Right lobe of liver (tissue), 6 donors: ENCODE data around the gene KCNA5. TPM values are rescaled to one million over a fixed set of nuclear protein-coding genes. Genes with fewer than 3 reads are reported as not detected.

Experiments used
- ATAC-seq, 4 donors: fragments of 200-7000 bp; cut with Tn5 transposase; one replicate each; pipeline ENCODE4 v1.9.1; 2020; ENCODE audit warnings: mild to moderate bottlenecking in 4 of 4, moderate library complexity in 4 of 4
- DNase-seq, 3 donors: peaks; one replicate each; pipeline ENCODE4 v3.0.0-alpha.2; 2020
- H3K27ac ChIP-seq, 3 donors: fragments of 200-600 bp; one replicate each; pipeline ENCODE4 v1.8.0; 2022
- H3K27me3 ChIP-seq, 2 donors: fragments of 200-600 bp; one replicate each; pipeline ENCODE4 v1.8.0; 2022
- H3K36me3 ChIP-seq, 4 donors: fragments of 200-600 bp; sonication (generic) in 1 of 4; one replicate each; pipeline versions ENCODE4 v1.5.1 to v1.8.0; 2017 to 2022; ENCODE audit warnings: control low read depth in 1 of 4
- H3K4me1 ChIP-seq, 4 donors: fragments of 200-600 bp; sonication (generic) in 1 of 4; one replicate each; pipeline versions ENCODE4 v1.5.1 to v1.8.0; 2017 to 2022; ENCODE audit warnings: control low read depth in 1 of 4
- H3K4me3 ChIP-seq, 3 donors: fragments of 200-600 bp; one replicate each; pipeline ENCODE4 v1.8.0; 2022
- H3K9me3 ChIP-seq, 4 donors: fragments of 200-600 bp; sonication (generic) in 1 of 4; one replicate each; pipeline versions ENCODE4 v1.5.1 to v1.8.0; 2017 to 2022; ENCODE audit warnings: control low read depth in 1 of 4
- POLR2A ChIP-seq: fragments of 450-650 bp; IDR thresholded peaks from one replicate; pipeline ENCODE4 v1.6.1; 2017; ENCODE audit warnings: antibody characterized with exemption, mild to moderate bottlenecking
- WGBS: methylation state at CpG from one replicate; pipeline ENCODE4 v1.1.6; 2018; ENCODE audit warnings: low coverage, low lambda C conversion rate; ENCODE audit not compliant: insufficient coverage; ENCODE audit errors: missing lambda C conversion rate; 5-methylcytosine and 5-hydroxymethylcytosine counted together
- intact Hi-C, 2 donors: fragments of 100-400 bp; cut with DNase I; formaldehyde crosslinking; loops; one replicate each; pipeline versions ENCODE4 v1.11.2 to v1.14.1; 2022
- total RNA-seq, 6 experiments: library from RNA; depleted of rRNA in 2 of 6; stranded (reverse); fragments of >200 nt in 2 of 6; fragmentation: NEBNext Ultra II Directional in 3 of 6; extraction: Animal tissue kit (Norgen Biotek cat#: 25700) in 3 of 6; gene quantifications; one replicate each; pipeline versions ENCODE4 v1.1.0 to v1.2.4, GENCODE V29; 2016 to 2023
- TF ChIP-seq, protein P1 (sequence below), 4 donors: fragments of 200-600 bp in 3 of 4; fragments of 450-650 bp in 1 of 4; IDR thresholded peaks; one replicate each; pipeline versions ENCODE4 v1.5.1 to v1.8.0; 2016 to 2022; ENCODE audit warnings: antibody characterized with exemption in 4 of 4, mild to moderate bottlenecking in 2 of 4
- donor health status: DM: no; HTN: yes; CAD: no.
- donor health status: DM: no; HTN: no; CAD: no.
- donor health status: DM: no; HTN: no; CAD: no.
- donor health status: DM: no; HTN: yes; CAD: no.
- donor health status: DM: no; HTN: yes; CAD: no.

Gene KCNA5
- total RNA-seq, 6 experiments from 2014 or later = 0.09 to 0.25 TPM; not detected in 4

DNA sequence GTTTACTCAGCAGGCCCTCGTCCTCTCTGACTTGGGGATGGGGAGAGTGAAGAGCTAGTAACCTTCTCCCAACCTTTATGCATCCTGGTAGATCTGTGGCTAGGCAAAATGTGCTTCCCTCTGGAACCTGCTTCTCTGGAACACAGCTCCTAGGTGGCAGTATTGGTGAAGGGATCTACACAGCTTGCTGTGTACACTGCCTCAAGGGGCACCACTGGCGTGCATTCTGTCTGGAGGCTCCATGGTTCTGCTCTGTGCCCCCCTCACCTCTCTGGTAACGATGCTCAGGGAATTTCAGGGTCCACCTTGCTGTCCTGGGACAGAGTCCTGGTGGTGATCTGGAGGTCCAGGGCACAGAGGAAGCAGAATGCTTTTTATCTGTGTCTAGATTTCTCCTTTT lies 43.5 kb upstream of the KCNA5 start:
- intact Hi-C loops = loop anchor here (5.0 kb wide), 2 partner anchors 143 to 148 kb away; no protein-coding TSS in a partner anchor
- Histone ChIP-seq H3K4me1 (no peaks in the 10 kb centered on the region), H3K27ac (no peak overlapping the region), H3K9me3 (no peaks in the 10 kb centered on the region), H3K4me3 (no peak overlapping the region), H3K27me3 (no peaks in the 10 kb centered on the region), H3K36me3 (no peaks in the 10 kb centered on the region)
- DNase-seq (no peak), ATAC-seq (no peak)
- 33% methylated on average over 2 of the region's 3 CpGs for WGBS
- TF ChIP-seq, protein P1, sequence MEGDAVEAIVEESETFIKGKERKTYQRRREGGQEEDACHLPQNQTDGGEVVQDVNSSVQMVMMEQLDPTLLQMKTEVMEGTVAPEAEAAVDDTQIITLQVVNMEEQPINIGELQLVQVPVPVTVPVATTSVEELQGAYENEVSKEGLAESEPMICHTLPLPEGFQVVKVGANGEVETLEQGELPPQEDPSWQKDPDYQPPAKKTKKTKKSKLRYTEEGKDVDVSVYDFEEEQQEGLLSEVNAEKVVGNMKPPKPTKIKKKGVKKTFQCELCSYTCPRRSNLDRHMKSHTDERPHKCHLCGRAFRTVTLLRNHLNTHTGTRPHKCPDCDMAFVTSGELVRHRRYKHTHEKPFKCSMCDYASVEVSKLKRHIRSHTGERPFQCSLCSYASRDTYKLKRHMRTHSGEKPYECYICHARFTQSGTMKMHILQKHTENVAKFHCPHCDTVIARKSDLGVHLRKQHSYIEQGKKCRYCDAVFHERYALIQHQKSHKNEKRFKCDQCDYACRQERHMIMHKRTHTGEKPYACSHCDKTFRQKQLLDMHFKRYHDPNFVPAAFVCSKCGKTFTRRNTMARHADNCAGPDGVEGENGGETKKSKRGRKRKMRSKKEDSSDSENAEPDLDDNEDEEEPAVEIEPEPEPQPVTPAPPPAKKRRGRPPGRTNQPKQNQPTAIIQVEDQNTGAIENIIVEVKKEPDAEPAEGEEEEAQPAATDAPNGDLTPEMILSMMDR (IDR thresholded peaks at IDR 0.05) = no peak
- no peak for TF ChIP-seq POLR2A

- intact Hi-C loops = loop anchor here (5.0 kb wide), 2 partner anchors 144 to 149 kb away; no protein-coding TSS in a partner anchor
- no peak for DNase-seq
Measured at GRCh38 chr12:5000658-5001385, 42.9 kb upstream of the KCNA5 start.

DNA sequence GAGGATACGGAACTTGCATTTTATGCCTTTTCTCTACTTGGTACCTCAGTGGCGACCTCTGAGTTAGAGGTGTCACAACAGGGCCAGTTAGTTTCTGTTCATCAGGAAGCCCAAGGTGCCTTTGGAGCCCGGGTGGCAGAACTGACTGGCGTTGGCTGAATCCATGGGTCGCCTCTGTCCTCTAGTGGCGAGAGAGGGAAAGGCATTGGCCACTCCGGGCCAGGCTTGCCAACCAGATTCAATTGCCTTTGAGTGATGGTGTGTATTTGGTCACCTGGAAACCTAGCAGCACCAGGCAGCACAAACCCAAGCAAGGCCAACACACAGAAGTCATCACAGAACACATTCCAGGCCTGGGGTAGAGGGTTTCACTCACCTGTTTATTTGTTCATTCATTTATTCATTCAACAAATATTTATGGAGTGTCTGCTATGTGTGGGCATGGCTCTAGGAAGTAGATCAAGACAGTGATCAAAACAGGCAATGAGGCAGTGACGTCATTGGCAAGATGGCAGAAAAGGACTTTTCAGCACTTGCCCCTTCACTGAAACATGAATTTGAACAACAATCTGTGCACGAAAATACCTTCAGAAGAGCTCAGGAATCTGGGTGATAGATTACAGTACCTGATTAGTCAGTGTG lies 40.5 kb upstream of the KCNA5 start:
- ATAC-seq (peak; percentile 96 to 99 (median 98)), DNase-seq (peak; percentile 69 to 79 (median 70))
- no peaks in the 10 kb centered on the region for H3K4me1 ChIP-seq
- H3K4me3 ChIP-seq = no peak overlapping the region
- intact Hi-C loops = loop anchor here (5.0 kb wide), 2 partner anchors 146 to 151 kb away; no protein-coding TSS in a partner anchor
- no peaks in the 10 kb centered on the region for H3K9me3 ChIP-seq
- H3K27me3 ChIP-seq = no peaks in the 10 kb centered on the region
- 18% methylated on average over 4 of the region's 9 CpGs for WGBS
- no peaks in the 10 kb centered on the region for H3K36me3 ChIP-seq
- no peak overlapping the region for H3K27ac ChIP-seq
- TF ChIP-seq, protein P1 (IDR thresholded peaks at IDR 0.05) = peak; percentile 88 to 93 (median 90)
- no peak for TF ChIP-seq POLR2A

More at GRCh38 chr12:5000658-5001385, 42.9 kb upstream of the KCNA5 start:
- 58% methylated on average over 5 of the region's 8 CpGs for WGBS
- TF ChIP-seq, protein P1 (IDR thresholded peaks at IDR 0.05) = no peak
- no peak for TF ChIP-seq POLR2A
- ATAC-seq = no peak
- H3K27ac ChIP-seq = no peak overlapping the region
- no peaks in the 10 kb centered on the region for H3K9me3 ChIP-seq
- no peaks in the 10 kb centered on the region for H3K27me3 ChIP-seq
- no peaks in the 10 kb centered on the region for H3K36me3 ChIP-seq
- H3K4me1 ChIP-seq = no peaks in the 10 kb centered on the region
- H3K4me3 ChIP-seq = no peak overlapping the region

- DNase-seq (no peak), ATAC-seq (no peak)
- no peak for TF ChIP-seq POLR2A
- intact Hi-C loops = no loop called here
- Histone ChIP-seq H3K36me3 (no peaks in the 10 kb centered on the region), H3K4me1 (no peaks in the 10 kb centered on the region), H3K4me3 (no peak overlapping the region), H3K27me3 (no peaks in the 10 kb centered on the region), H3K9me3 (no peaks in the 10 kb centered on the region), H3K27ac (no peak overlapping the region)
- WGBS = 66% methylated on average over 3 of the region's 3 CpGs
Measured at GRCh38 chr12:5008661-5009060, 35.0 kb upstream of the KCNA5 start.

- Histone ChIP-seq H3K4me1 (no peaks in the 10 kb centered on the region), H3K9me3 (no peaks in the 10 kb centered on the region), H3K4me3 (no peak overlapping the region), H3K36me3 (no peaks in the 10 kb centered on the region), H3K27ac (no peak overlapping the region), H3K27me3 (no peaks in the 10 kb centered on the region)
- intact Hi-C loops = no loop called here
- TF ChIP-seq, protein P1 (IDR thresholded peaks at IDR 0.05) = no peak
- TF ChIP-seq POLR2A = no peak
- ATAC-seq = no peak
- no peak for DNase-seq
- WGBS = 60% methylated on average over 1 of the region's 6 CpGs
Measured at GRCh38 chr12:5010151-5010550, 33.5 kb upstream of the KCNA5 start.
